Measurements from ENCODE around the gene MRPL52.
"Not testable (repeated sequence)": the region's sequence is repeated elsewhere in the genome, so short reads cannot be mapped to it uniquely, and the experiment has no call there.

Gene MRPL52

DNA sequence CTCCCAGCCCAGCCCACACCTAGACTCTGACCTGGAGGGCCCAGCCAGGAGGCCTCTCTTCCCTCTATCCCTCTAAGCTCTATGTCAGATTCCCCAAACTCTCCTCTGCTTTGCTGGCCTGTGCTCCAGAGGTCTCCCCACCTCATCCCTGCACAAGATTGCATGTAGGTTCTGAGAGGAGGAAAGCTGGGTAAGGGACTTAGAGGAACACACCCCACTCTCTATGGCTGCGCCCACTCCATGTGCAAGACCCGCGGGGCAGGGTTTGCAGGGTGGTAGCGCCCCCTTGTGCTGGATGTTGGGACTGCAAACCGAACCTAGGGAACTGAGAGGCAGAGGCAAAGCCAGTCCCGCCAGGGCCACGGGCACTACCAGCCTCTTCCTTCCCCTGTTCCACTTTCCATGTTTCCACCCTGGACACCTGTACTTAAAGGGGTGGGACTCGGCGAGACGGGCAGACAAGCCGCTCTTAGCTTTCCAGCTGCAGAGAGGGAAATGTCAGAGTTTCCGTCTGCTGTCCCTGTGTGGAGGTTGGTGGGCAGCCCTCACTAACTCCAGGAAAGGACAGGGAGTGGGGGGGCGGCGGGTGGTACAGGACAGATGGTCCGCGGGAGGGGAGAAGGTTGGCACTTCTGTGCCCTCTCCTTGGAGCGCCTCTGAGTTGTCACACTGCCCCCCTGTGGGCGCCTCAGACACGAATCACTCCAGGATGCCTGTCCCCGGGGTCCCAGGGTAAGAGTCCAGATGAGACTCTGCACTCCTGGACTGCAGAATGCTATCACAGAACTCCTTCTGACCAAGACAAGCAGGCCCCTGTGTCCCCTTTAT, 23.5 kb downstream of the MRPL52 start:
- peak; percentile 83 to 91 for DNase-seq (ENCODE audit: low read depth in 2 of 2)

DNA sequence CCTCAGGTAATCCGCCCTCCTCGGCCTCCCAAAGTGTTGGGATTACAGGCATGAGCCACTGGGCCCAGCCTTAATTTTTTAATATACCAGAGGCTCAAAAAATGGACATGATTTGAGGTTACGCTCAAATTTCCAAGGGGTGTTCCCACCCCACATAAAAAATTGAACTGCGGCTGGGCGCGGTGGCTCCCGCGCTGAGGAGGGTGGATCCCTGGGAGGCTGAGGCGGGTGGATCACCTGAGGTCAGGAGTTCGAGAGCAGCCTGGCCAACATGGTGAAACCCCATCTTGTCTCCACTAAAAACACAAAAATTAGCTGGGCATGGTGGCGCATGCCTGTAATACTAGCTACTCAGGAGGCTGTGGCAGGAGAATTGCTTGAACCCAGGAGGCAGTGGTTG, 24.6 kb downstream of the MRPL52 start:
- not testable (repeated sequence) for DNase-seq (ENCODE audit: low read depth in 2 of 2)

DNA sequence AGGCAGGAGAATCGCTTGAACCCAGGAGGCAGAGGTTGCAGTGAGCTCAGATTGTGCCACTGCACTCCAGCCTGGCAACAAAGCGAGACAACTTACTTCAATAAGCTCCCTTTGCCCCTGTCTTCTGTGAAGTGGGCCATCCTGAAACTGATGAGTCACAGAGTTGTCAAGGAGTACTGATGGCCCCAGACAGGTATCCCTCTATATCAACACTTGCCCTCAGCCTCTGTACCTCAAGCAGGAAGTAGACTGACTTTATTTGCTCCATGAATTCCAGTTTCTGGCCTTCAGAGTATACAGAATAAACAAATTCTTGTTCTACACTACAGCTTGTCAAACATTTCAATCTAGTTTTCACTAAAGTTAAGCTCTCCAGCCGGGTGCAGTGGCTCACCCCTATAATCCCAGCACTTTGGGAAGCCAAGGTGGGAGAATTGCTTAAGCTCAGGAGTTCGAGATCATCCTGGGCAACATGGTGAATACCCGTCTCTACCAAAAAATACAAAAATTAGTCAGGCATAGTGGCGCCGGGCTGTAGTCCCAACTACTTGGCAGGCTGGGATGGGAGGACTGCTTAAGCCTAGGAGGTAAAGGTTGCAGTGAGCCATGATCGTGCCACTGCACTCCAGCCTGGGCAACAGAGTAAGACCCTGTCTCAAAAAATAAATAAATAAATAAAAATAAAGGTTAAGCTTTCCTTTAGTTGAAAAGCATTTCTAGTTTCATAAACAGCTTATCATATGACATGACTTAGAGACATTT, 25.5 kb downstream of the MRPL52 start:
- no peak for DNase-seq (ENCODE audit: low read depth in 2 of 2)

DNA sequence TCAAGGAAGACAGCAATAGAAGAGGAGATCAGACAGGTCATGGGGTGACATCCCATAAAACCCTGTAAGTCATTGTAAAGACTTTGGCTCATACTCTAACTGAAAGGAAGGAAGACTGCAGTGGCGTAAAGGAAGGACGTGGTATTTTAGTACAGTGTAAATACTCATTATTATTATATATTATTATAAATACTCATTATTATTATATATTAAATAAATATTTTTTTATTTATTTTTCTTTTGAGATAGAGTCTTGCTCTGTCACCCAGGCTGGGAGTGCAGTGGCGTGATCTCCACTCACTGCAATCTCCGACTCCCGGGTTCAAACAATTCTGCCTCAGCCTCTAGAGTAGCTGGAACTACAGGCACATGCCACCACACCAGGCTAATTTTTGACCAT, 26.7 kb downstream of the MRPL52 start:
- no peak for DNase-seq (ENCODE audit: low read depth in 2 of 2)

DNA sequence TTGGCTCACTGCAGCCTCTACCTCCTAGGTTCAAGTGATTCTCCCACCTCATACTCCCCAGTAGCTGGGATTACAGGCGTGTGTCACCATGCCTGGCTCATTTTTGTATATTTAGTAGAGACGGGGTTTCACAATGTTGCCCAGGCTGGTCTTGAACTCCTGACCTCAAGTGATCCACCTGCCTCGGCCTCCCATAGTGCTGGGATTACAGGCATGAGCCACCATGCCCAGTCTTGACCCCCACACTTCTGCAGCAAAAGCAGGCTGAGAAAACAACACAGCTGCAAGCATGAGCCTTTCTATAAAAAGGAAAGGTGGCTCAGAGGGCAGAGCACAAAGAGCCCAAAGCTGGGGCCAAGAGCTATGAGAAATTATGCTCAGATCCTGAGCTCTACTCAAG, 30.7 kb downstream of the MRPL52 start:
- not testable (repeated sequence) for DNase-seq (ENCODE audit: low read depth in 2 of 2)

DNA sequence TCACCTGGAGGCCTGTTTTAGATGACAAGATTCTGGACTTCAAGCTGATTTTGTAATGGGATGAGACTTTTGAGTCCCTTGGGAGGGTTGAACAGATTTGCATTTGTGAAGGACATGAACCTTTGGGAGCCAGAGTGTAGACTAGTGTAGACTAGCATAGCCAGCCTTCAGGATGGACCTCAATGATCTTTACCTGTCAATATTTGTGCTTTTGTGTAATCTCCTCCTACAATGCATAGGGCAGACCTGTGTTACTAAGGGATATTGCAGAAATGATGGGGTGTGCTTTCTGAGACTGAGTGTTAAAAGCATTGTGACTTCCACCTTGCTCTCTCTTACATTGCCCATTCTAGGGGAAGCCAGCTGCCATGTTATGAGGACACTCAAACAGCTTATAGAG, 32.0 kb downstream of the MRPL52 start:
- DNase-seq (ENCODE audit: low read depth in 2 of 2), result no peak

DNA sequence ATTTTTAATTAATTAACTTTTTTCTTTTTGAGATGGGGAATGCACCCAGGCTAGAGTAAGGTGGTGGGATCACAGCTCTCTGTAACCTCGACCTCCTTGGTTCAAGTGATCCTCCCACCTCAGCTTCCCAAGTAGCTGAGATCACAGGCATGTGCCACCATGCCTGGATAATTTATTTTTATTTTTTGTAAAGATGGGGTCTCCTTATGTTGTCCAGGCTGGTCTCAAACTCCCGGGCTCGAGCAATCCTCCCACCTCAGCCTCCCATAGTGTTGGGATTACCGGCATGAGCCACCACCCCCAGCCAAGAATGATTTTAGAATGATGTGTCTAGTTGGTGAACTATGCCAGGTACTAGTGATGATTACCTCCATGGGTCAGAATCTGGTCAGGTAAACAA, 35.3 kb downstream of the MRPL52 start:
- no peak for DNase-seq (ENCODE audit: low read depth in 2 of 2)

DNA sequence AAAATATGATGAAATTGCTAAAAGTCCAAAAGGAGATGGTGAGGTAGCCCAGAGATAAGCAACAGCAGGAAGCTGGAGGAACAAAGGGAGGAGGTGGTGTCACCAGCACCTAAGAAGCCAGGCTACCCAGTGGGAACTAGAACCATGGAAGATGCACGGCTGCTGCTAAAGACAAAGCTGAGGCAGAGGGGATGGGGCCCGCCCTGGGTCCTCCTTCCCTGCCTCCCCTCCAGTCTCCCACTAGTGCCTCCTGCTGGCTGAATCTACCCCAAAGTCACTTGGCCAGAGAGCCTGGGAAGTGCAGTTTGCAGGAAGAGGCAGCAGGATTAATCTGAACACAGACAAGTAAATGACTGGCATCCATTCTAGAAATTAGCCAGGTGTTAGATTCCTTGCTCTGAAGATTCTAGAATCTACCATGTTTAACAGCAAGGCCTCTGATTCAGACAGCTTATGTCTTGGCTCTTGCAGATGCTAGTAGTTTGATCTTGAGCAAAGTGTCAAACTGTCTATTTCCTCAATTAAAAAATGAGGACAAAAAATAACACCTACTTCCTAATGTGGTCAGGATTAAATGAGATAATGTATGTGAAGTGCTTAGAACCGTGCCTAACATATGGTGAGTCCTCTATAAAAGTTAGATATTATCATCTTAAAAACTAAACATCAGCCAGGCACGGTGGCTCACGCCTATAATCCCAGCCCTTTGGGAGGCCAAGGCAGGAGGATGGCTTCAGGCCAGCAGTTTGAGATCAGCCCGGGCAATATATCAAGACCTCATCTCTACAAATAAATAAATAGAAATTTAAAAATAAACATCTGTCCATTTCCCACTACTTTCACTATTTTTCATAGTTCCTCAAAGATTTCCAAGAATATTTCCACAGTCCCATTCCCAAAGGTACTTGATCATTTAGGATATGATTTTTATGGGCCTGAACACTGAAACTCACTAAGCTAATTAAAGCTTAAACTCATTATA, 36.0 kb downstream of the MRPL52 start:
- DNase-seq (ENCODE audit: low read depth in 2 of 2), result no peak

DNA sequence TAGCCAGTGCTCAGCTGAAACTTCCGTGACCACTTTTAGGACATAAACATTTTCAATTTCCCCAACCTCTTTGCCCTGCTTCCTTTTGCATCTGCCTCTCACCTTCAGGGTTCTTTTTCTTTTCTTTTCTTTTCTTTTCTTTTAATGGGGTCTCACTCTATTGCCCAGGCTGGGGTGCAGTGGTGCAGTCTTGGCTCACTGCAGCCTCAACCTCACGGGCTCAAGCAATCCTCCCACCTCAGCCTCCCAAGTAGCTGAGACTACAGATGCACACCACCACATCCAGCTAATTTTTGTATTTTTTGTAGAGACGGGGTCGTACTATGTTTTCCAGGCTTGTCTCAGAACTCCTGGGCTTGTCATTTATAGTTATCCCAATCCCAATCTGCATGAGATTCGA, 37.2 kb downstream of the MRPL52 start:
- DNase-seq (ENCODE audit: low read depth in 2 of 2), result no peak

DNA sequence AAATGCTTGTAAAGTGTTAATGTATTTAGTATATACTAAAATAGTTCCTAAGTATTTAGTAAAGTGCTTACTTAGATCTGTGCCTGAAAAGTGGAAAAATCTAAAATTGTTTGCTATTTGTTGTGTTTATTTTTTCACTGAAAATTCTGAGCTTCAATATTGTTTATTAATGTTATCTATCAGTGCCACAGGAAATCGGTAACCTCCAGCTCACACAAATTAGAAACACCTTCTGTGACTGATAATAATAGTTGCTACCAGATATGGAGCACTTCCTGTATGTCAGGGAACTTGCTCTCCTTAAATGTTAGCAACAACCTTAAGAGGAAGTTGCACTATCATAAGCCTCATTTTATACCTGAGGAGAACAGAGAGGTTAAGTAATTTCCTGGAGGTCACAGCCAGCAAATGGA, 41.1 kb downstream of the MRPL52 start:
- no peak for DNase-seq (ENCODE audit: low read depth in 2 of 2)

DNA sequence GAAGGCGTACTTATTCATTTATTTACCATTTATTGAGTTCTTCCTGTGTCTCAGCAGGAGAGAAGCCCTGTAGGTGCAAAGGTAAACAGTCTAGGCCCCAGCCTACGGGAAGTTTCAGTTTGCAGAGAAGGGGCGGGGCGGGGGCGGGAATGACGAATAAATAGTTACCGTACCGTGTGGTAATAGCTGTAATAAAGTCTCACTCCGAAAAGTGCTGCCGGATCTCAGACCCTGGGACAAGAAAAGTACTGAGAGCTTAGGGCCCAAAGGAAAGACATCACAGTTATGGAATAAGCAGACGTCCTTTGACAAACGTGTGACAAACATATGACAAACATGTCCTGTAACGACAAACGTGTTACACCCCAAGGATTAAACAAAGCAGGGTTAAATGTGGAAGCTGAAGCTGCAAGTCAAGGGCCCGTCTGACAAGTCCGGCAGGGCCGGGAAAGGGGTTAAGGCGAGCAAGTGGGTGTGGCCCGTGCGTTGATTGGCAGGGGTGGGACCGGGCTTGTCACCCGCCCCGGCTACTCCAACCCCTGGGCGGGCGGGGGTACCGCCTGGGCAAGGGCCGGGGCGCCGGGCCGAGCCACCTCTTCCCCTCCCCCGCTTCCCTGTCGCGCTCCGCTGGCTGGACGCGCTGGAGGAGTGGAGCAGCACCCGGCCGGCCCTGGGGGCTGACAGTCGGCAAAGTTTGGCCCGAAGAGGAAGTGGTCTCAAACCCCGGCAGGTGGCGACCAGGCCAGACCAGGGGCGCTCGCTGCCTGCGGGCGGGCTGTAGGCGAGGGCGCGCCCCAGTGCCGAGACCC, 41.7 kb downstream of the MRPL52 start, which contains the start of gene LRP10:
Gene LRP10, plus strand, starts transcription at position 517 of the 809 bp plus-strand sequence. CDS start 564 bp downstream, outside the sequence.
- DNase-seq (ENCODE audit: low read depth in 2 of 2), result peak; percentile 59 to 78

DNA sequence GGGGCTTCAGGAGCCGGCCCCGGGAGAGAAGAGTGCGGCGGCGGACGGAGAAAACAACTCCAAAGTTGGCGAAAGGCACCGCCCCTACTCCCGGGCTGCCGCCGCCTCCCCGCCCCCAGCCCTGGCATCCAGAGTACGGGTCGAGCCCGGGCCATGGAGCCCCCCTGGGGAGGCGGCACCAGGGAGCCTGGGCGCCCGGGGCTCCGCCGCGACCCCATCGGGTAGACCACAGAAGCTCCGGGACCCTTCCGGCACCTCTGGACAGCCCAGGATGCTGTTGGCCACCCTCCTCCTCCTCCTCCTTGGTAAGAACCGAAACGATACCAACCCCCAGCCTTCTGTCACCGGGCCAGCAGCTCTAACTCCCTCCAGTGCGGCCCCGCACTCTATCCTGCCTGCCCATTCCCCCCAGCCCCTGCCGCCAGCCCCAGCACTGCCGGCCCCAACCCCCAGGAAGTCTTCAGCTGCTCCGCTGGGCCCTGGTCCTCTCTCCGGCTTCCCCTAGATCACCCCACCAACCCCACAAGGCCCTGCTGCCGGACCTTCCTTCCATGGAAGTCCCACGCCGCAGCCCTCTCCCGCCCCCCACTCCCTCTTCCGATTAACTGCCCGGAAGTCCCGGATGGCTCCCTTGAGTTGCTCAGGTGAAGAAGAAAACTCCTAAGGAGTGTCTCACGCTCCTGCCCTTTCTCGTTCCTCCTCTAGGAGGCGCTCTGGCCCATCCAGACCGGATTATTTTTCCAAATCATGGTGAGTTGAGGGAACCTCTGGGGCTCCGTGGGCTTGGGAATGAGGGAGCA, 42.5 kb downstream of the MRPL52 start:
- peak; percentile 40 to 69 for DNase-seq (ENCODE audit: low read depth in 2 of 2)

DNA sequence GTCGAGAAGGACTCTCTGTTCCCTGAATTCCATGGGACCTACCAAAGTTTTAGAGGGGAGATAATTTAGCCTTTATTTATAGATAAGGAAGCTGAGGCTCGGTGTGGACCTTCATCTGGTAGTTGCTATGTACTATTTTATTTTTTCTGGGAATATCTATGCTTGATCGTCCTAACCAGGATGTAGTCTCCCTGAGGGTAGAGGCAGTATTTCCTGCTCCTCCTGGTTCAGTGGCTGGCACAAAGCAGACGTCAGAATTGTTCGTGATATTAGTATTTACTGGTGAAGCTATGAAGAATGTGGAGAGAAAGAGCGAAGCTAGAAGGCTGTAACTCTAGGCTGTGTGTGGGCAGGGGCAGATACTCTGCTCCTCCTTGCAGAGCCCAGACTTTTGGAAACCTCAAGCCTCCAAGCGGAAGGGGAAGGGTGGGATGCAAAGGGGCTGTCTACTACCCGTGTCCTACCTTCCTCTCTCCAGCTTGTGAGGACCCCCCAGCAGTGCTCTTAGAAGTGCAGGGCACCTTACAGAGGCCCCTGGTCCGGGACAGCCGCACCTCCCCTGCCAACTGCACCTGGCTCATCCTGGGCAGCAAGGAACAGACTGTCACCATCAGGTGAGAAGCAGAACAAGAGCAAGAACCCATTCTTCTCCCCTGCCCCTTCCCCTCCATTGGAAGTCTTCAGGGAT, 43.3 kb downstream of the MRPL52 start:
- DNase-seq (ENCODE audit: low read depth in 2 of 2), result no peak

DNA sequence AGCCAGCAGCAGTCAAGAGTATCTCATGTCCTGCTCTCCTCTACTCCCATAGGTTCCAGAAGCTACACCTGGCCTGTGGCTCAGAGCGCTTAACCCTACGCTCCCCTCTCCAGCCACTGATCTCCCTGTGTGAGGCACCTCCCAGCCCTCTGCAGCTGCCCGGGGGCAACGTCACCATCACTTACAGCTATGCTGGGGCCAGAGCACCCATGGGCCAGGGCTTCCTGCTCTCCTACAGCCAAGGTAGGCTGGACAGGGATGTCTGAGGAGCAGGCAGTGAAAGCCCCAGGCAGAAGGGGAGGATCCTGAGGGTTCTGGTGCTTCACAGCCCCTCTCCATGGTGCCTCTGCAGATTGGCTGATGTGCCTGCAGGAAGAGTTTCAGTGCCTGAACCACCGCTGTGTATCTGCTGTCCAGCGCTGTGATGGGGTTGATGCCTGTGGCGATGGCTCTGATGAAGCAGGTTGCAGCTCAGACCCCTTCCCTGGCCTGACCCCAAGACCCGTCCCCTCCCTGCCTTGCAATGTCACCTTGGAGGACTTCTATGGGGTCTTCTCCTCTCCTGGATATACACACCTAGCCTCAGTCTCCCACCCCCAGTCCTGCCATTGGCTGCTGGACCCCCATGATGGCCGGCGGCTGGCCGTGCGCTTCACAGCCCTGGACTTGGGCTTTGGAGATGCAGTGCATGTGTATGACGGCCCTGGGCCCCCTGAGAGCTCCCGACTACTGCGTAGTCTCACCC, 45.5 kb downstream of the MRPL52 start:
- DNase-seq (ENCODE audit: low read depth in 2 of 2), result no peak

DNA sequence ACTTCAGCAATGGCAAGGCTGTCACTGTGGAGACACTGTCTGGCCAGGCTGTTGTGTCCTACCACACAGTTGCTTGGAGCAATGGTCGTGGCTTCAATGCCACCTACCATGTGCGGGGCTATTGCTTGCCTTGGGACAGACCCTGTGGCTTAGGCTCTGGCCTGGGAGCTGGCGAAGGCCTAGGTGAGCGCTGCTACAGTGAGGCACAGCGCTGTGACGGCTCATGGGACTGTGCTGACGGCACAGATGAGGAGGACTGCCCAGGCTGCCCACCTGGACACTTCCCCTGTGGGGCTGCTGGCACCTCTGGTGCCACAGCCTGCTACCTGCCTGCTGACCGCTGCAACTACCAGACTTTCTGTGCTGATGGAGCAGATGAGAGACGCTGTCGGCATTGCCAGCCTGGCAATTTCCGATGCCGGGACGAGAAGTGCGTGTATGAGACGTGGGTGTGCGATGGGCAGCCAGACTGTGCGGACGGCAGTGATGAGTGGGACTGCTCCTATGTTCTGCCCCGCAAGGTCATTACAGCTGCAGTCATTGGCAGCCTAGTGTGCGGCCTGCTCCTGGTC, 46.1 kb downstream of the MRPL52 start:
- DNase-seq (ENCODE audit: low read depth in 2 of 2), result no peak

DNA sequence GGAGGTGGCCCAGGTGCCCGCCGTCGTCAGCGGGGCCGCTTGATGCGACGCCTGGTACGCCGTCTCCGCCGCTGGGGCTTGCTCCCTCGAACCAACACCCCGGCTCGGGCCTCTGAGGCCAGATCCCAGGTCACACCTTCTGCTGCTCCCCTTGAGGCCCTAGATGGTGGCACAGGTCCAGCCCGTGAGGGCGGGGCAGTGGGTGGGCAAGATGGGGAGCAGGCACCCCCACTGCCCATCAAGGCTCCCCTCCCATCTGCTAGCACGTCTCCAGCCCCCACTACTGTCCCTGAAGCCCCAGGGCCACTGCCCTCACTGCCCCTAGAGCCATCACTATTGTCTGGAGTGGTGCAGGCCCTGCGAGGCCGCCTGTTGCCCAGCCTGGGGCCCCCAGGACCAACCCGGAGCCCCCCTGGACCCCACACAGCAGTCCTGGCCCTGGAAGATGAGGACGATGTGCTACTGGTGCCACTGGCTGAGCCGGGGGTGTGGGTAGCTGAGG, 47.4 kb downstream of the MRPL52 start:
- DNase-seq (ENCODE audit: low read depth in 2 of 2), result no peak

DNA sequence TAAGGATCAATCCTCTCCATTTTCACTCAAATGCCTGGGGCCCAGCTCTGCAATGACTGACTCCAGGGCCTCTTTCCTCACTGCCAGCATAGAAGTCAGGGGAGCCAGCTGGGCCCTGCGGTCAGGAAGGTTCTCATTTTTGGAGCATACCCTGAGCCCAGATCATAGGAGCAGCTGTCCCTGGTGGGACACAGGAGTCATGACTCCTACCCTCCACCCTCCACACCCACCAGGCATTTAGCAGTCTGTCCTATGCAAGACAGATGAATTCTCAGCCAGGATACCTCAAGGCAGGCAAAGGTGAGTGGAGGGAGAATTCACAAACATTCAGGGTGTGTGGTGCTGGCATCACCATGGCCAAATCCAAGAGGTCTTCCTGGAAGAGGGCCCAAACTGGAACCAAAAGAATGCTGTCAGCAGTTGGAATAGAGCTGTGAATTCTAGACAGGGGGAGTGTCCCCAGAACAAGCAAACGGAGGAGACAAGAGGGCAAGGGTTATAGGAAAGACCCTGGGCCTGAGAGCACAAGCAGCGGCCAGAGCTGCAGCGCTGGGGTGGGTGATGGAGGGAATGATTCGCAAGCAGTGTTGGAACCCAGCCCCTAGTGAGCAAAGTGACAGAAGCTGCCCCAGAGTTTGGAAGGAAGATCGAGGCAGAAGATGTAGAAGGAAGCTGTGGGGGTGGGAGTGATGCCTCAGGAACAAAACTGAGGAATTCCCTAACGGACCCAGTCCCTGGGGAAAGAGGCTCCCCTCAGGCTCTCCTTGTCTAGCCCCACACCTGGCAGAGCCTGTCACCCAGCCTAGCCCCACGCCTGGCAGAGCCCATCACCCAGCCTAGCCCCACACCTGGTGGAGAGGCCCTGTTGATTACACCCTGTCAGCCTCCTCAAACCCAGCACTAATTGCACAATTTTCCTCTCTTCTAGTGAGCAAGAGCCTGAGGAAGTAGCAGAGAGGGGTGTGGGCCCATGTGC, 48.9 kb downstream of the MRPL52 start:
- DNase-seq (ENCODE audit: low read depth in 2 of 2), result no peak

Measured in stimulated activated CD4-positive, alpha-beta T cell treated with anti-CD3 and anti-CD28 coated beads, Interleukin-15, amount 100 ng/mL, for 48 hours (primary cell).